Measurements from ENCODE around the gene FSTL4.

DNA sequence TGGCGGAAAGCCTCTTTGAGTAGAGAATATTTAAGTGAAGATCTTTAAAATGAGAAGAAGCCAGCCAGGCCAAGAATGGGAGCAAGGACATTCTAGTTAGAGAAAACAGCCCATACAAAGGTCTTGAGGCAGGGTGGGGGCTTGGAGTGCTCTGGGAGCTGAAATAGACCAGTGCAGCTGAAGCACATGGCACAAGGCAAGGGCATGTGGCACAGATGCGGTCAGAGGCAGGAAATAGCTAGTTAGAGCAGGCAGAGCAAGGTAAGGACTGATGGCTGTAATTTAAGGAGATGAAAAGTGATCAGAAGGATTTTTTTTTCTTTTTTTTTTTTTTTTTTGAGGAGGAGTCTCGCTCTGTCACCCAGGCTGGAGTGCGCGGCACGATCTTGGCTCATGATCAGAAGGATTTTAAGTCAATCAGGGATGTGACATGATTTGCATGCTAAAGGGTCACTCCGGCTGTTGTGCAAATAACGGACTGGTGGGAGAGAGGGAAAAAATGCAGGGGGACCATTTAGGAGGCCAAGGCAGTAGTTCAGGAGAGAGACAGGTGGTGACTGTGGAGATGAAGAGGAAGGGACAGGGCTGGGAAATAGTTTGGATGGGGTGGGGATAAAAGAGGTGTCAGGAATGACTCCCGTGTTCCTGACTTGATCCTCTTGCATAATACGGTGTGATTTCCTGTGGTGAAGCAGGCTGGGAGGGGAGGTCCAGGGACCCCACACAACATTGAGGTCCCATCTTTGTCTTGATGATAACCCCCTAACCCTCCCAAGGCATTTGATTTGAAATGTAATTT, 352.9 kb downstream of the FSTL4 start:
- TF ChIP-seq, protein P1, sequence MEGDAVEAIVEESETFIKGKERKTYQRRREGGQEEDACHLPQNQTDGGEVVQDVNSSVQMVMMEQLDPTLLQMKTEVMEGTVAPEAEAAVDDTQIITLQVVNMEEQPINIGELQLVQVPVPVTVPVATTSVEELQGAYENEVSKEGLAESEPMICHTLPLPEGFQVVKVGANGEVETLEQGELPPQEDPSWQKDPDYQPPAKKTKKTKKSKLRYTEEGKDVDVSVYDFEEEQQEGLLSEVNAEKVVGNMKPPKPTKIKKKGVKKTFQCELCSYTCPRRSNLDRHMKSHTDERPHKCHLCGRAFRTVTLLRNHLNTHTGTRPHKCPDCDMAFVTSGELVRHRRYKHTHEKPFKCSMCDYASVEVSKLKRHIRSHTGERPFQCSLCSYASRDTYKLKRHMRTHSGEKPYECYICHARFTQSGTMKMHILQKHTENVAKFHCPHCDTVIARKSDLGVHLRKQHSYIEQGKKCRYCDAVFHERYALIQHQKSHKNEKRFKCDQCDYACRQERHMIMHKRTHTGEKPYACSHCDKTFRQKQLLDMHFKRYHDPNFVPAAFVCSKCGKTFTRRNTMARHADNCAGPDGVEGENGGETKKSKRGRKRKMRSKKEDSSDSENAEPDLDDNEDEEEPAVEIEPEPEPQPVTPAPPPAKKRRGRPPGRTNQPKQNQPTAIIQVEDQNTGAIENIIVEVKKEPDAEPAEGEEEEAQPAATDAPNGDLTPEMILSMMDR (optimal IDR thresholded peaks at IDR 0.05 in 1 of 3, IDR thresholded peaks at IDR 0.05 in 1 of 3, conservative IDR thresholded peaks at IDR 0.05 in 1 of 3; ENCODE audit: extremely low read depth in 1 of 3, insufficient read depth in 2 of 3, low read length in 3 of 3): no peak
- TF ChIP-seq EZH2 (IDR thresholded peaks at IDR 0.05; ENCODE audit: low read length): no peak

All from keratinocyte (primary cell).